Activated CD4-positive, alpha-beta T cell treated with anti-CD3 and anti-CD28 coated beads, Interleukin-10, Interleukin-2, amounts not matched to agents 100 ng/mL and 50 ng/mL, durations not matched to agents 16 hours and 8 hours (primary cell): ENCODE measurements around the gene ITPKB.
"Not testable (repeated sequence)": the region's sequence is repeated elsewhere in the genome, so short reads cannot be mapped to it uniquely, and the experiment has no call there.

Experiments
- DNase-seq: peaks from one replicate; pipeline ENCODE4 v3.0.0-alpha.2; 2020

The ITPKB gene

GRCh38 chr1:226730071-226730470, 9.0 kb downstream of the ITPKB start:
- no peak for DNase-seq

- DNase-seq: peak; percentile 65
Observed at GRCh38 chr1:226728448-226728847, 10.6 kb downstream of the ITPKB start.

- DNase-seq: peak; percentile 57
Observed at GRCh38 chr1:226725897-226726267, 13.2 kb downstream of the ITPKB start.

GRCh38 chr1:226723657-226724532, 15.2 kb downstream of the ITPKB start:
- DNase-seq: no peak

GRCh38 chr1:226722901-226723656, 16.0 kb downstream of the ITPKB start:
- DNase-seq: no peak

- no peak for DNase-seq
Observed at GRCh38 chr1:226722240-226722900, 16.7 kb downstream of the ITPKB start.

GRCh38 chr1:226720574-226720973, 18.5 kb downstream of the ITPKB start:
- DNase-seq: not testable (repeated sequence)

GRCh38 chr1:226719596-226720387, 19.3 kb downstream of the ITPKB start:
- no peak for DNase-seq

- DNase-seq: no peak
Observed at GRCh38 chr1:226717256-226717909, 21.7 kb downstream of the ITPKB start.

GRCh38 chr1:226716577-226716976, 22.5 kb downstream of the ITPKB start:
- DNase-seq: no peak

GRCh38 chr1:226714148-226714547, 24.9 kb downstream of the ITPKB start:
- no peak for DNase-seq

- no peak for DNase-seq
Observed at GRCh38 chr1:226712742-226713419, 26.2 kb downstream of the ITPKB start.

- peak; percentile 75 for DNase-seq
Observed at GRCh38 chr1:226711976-226712741, 26.9 kb downstream of the ITPKB start.

- DNase-seq: no peak
Observed at GRCh38 chr1:226710501-226710900, 28.6 kb downstream of the ITPKB start.

- DNase-seq: no peak
Observed at GRCh38 chr1:226709953-226710352, 29.1 kb downstream of the ITPKB start.

- no peak for DNase-seq
Observed at GRCh38 chr1:226708967-226709396, 30.1 kb downstream of the ITPKB start.

- peak; percentile 48 for DNase-seq
Observed at GRCh38 chr1:226708342-226708780, 30.7 kb downstream of the ITPKB start.

- DNase-seq: no peak
Observed at GRCh38 chr1:226706684-226707083, 32.4 kb downstream of the ITPKB start.

- no peak for DNase-seq
Observed at GRCh38 chr1:226704169-226704937, 34.7 kb downstream of the ITPKB start.
